CD4-positive, CD25-positive, alpha-beta regulatory T cell (primary cell): ENCODE results near the gene JADE2. TPM values are rescaled to one million over a fixed set of nuclear protein-coding genes. Genes with fewer than 3 reads are reported as not detected.

ENCODE experiments used
- ATAC-seq, 2 donors: fragments of 150-1000 bp; cut with Tn5 transposase; one replicate each; pipeline ENCODE4 v1.10.0; 2021; ENCODE audit warnings: low read depth in 2 of 2, moderate number of reproducible peaks in 2 of 2, moderate library complexity in 1 of 2
- DNase-seq, 3 donors: peaks; one replicate each; pipeline versions ENCODE4 v3.0.0 to v3.0.0-alpha.2; 2012 to 2022; ENCODE audit warnings: mixed read lengths in 1 of 3
- H3K27ac ChIP-seq: one replicate; pipeline ENCODE4 v1.7.0; 2013; ENCODE audit warnings: mild to moderate bottlenecking, low read length; ENCODE audit not compliant: insufficient read depth, poor library complexity, severe bottlenecking
- H3K27me3 ChIP-seq: one replicate; pipeline ENCODE4 v1.7.0; 2013; ENCODE audit warnings: low read length; ENCODE audit not compliant: control insufficient read depth, insufficient read depth
- H3K36me3 ChIP-seq: one replicate; pipeline ENCODE4 v1.7.0; 2013; ENCODE audit warnings: mild to moderate bottlenecking, low read length, moderate library complexity; ENCODE audit not compliant: control insufficient read depth, insufficient read depth
- H3K4me1 ChIP-seq: 2 replicates; pipeline ENCODE4 v1.7.0; 2013; ENCODE audit warnings: mild to moderate bottlenecking, low read length; ENCODE audit not compliant: insufficient read depth, control insufficient read depth, poor library complexity, severe bottlenecking
- H3K4me3 ChIP-seq: one replicate; pipeline ENCODE4 v1.7.0; 2013; ENCODE audit warnings: low read depth, mild to moderate bottlenecking, low read length, moderate library complexity
- H3K9me3 ChIP-seq, 2 experiments: 1 replicate in 1 of 2; 2 replicates in 1 of 2; pipeline ENCODE4 v1.7.0; 2013; ENCODE audit warnings: low read length in 2 of 2, mild to moderate bottlenecking in 1 of 2, moderate library complexity in 1 of 2; ENCODE audit not compliant: control insufficient read depth in 2 of 2
- H3K27ac Mint-ChIP-seq, 3 donors: one replicate each; pipeline ENCODE4 v1.8.0; 2020 to 2022; ENCODE audit warnings: mild to moderate bottlenecking in 3 of 3, mixed read lengths in 3 of 3, moderate library complexity in 2 of 3
- H3K27me3 Mint-ChIP-seq: one replicate; pipeline ENCODE4 v1.8.0; 2022; ENCODE audit warnings: mild to moderate bottlenecking, mixed read lengths
- H3K36me3 Mint-ChIP-seq: one replicate; pipeline ENCODE4 v1.8.0; 2020; ENCODE audit warnings: mixed read lengths
- H3K4me1 Mint-ChIP-seq, 4 donors: one replicate each; pipeline ENCODE4 v1.8.0; 2020 to 2022; ENCODE audit warnings: mixed read lengths in 4 of 4, mild to moderate bottlenecking in 1 of 4
- H3K4me3 Mint-ChIP-seq, 4 donors: one replicate each; pipeline ENCODE4 v1.8.0; 2020 to 2022; ENCODE audit warnings: mild to moderate bottlenecking in 4 of 4, mixed read lengths in 4 of 4, moderate library complexity in 3 of 4
- H3K9me3 Mint-ChIP-seq, 7 donors: one replicate each; pipeline ENCODE4 v1.8.0; 2020 to 2022; ENCODE audit warnings: mixed read lengths in 7 of 7, mild to moderate bottlenecking in 3 of 7, moderate library complexity in 2 of 7
- polyA plus RNA-seq, 4 donors: library from polyadenylated mRNA; unstranded; fragments of 300-500 nt; fragmentation: Illumina TruSeq; gene quantifications; one replicate each; pipeline ENCODE4 v1.2.3, GENCODE V29; 2021
- total RNA-seq: library from RNA; stranded (reverse); gene quantifications from one replicate; pipeline ENCODE4 v1.2.3, GENCODE V29; 2022

Gene JADE2
- total and polyA plus RNA-seq, 5 donors from 2014 or later: 19.2 to 162 (median 25.9) TPM

- ATAC-seq (no peak), DNase-seq (no peak)
- Histone ChIP-seq H3K4me1 (peaks cover 8% of the 10 kb centered on the region), H3K9me3 (no peaks in the 10 kb centered on the region), H3K4me3 (no peak overlapping the region), H3K36me3 (peaks cover 29% of the 10 kb centered on the region), H3K27me3 (no peaks in the 10 kb centered on the region), H3K27ac (no peak overlapping the region)
- peaks cover 10% of the 10 kb centered on the region for H3K36me3 Mint-ChIP-seq
- H3K4me1 Mint-ChIP-seq: peaks cover 0 to 17% (median 4%) of the 10 kb centered on the region in 4 donors
- H3K9me3 Mint-ChIP-seq: peaks cover 0 to 1% (median 0%) of the 10 kb centered on the region in 7 donors
- no peaks in the 10 kb centered on the region for H3K27me3 Mint-ChIP-seq
- no peak overlapping the region for H3K4me3 Mint-ChIP-seq
- H3K27ac Mint-ChIP-seq: peak overlapping the region in 2 of 3 donors; percentile 51 to 60
Measured at GRCh38 chr5:134583766-134584165, 58.3 kb downstream of the JADE2 start.

GRCh38 chr5:134584662-134585061 lies 59.2 kb downstream of the JADE2 start:
- no peak overlapping the region for H3K4me3 ChIP-seq
- no peaks in the 10 kb centered on the region for H3K9me3 ChIP-seq
- peaks cover 8% of the 10 kb centered on the region for H3K4me1 ChIP-seq
- Mint-ChIP-seq H3K27ac (no peak overlapping the region), H3K36me3 (peaks cover 6% of the 10 kb centered on the region), H3K4me3 (no peak overlapping the region), H3K27me3 (no peaks in the 10 kb centered on the region), H3K4me1 (peaks cover 0 to 17% (median 4%) of the 10 kb centered on the region in 4 donors), H3K9me3 (peaks cover 0 to 1% (median 0%) of the 10 kb centered on the region in 7 donors)
- no peaks in the 10 kb centered on the region for H3K27me3 ChIP-seq
- no peak for DNase-seq
- H3K27ac ChIP-seq: no peak overlapping the region
- ATAC-seq: no peak
- peaks cover 20% of the 10 kb centered on the region for H3K36me3 ChIP-seq

GRCh38 chr5:134585966-134586365 lies 60.5 kb downstream of the JADE2 start:
- DNase-seq: no peak
- peaks cover 0 to 2% (median 0%) of the 10 kb centered on the region in 7 donors for H3K9me3 Mint-ChIP-seq
- Histone ChIP-seq H3K4me3 (no peak overlapping the region), H3K27me3 (no peaks in the 10 kb centered on the region), H3K36me3 (peaks cover 9% of the 10 kb centered on the region), H3K4me1 (peaks cover 8% of the 10 kb centered on the region), H3K9me3 (no peaks in the 10 kb centered on the region), H3K27ac (no peak overlapping the region)
- peaks cover 0 to 15% (median 4%) of the 10 kb centered on the region in 4 donors for H3K4me1 Mint-ChIP-seq
- peaks cover under 1% of the 10 kb centered on the region for H3K36me3 Mint-ChIP-seq
- no peaks in the 10 kb centered on the region for H3K27me3 Mint-ChIP-seq
- H3K27ac Mint-ChIP-seq: no peak overlapping the region
- no peak for ATAC-seq
- no peak overlapping the region for H3K4me3 Mint-ChIP-seq

GRCh38 chr5:134586866-134587524 lies 61.5 kb downstream of the JADE2 start:
- Mint-ChIP-seq H3K36me3 (no peaks in the 10 kb centered on the region), H3K4me1 (peaks cover 0 to 12% (median 4%) of the 10 kb centered on the region in 4 donors), H3K4me3 (peak overlapping the region in 2 of 4 donors; percentile 44 to 46), H3K9me3 (peaks cover 0 to 2% (median 0%) of the 10 kb centered on the region in 7 donors), H3K27ac (peak overlapping the region in 2 of 3 donors; percentile 56 to 65), H3K27me3 (no peaks in the 10 kb centered on the region)
- no peaks in the 10 kb centered on the region for H3K36me3 ChIP-seq
- H3K4me1 ChIP-seq: peaks cover 8% of the 10 kb centered on the region
- H3K4me3 ChIP-seq: no peak overlapping the region
- DNase-seq (peak; percentile 57 to 89 (median 71)), ATAC-seq (peak; percentile 88)
- H3K27ac ChIP-seq: no peak overlapping the region
- no peaks in the 10 kb centered on the region for H3K9me3 ChIP-seq
- no peaks in the 10 kb centered on the region for H3K27me3 ChIP-seq

- no peak for ATAC-seq
- DNase-seq: peak in 1 of 3 donors; percentile 37
Measured at GRCh38 chr5:134590992-134591659, 65.7 kb downstream of the JADE2 start.

GRCh38 chr5:134592141-134592746 lies 66.8 kb downstream of the JADE2 start:
- Histone ChIP-seq H3K9me3 (no peaks in the 10 kb centered on the region), H3K4me1 (peaks cover 1% of the 10 kb centered on the region), H3K36me3 (no peaks in the 10 kb centered on the region), H3K27ac (no peak overlapping the region), H3K27me3 (no peaks in the 10 kb centered on the region), H3K4me3 (no peak overlapping the region)
- H3K27me3 Mint-ChIP-seq: no peaks in the 10 kb centered on the region
- peaks cover 0 to 2% (median 0%) of the 10 kb centered on the region in 7 donors for H3K9me3 Mint-ChIP-seq
- H3K4me3 Mint-ChIP-seq: no peak overlapping the region
- peaks cover 0 to 7% (median 2%) of the 10 kb centered on the region in 4 donors for H3K4me1 Mint-ChIP-seq
- ATAC-seq (no peak), DNase-seq (no peak)
- H3K36me3 Mint-ChIP-seq: no peaks in the 10 kb centered on the region
- no peak overlapping the region for H3K27ac Mint-ChIP-seq

More at GRCh38 chr5:134590992-134591659, 65.7 kb downstream of the JADE2 start:
- Mint-ChIP-seq H3K36me3 (no peaks in the 10 kb centered on the region), H3K9me3 (peaks cover 0 to 2% (median 0%) of the 10 kb centered on the region in 7 donors), H3K27ac (peak overlapping the region in 1 of 3 donors; percentile 18), H3K27me3 (no peaks in the 10 kb centered on the region), H3K4me3 (no peak overlapping the region), H3K4me1 (peaks cover 0 to 13% (median 6%) of the 10 kb centered on the region in 4 donors)
- Histone ChIP-seq H3K4me1 (peaks cover 8% of the 10 kb centered on the region), H3K27ac (no peak overlapping the region), H3K4me3 (no peak overlapping the region), H3K27me3 (no peaks in the 10 kb centered on the region), H3K9me3 (no peaks in the 10 kb centered on the region), H3K36me3 (no peaks in the 10 kb centered on the region)

GRCh38 chr5:134594336-134594735 lies 68.9 kb downstream of the JADE2 start:
- peaks cover 0 to 2% (median 0%) of the 10 kb centered on the region in 7 donors for H3K9me3 Mint-ChIP-seq
- peak overlapping the region in 1 of 3 donors; percentile 41 for H3K27ac Mint-ChIP-seq
- no peaks in the 10 kb centered on the region for H3K9me3 ChIP-seq
- H3K4me1 Mint-ChIP-seq: peaks cover 0 to 7% (median 2%) of the 10 kb centered on the region in 4 donors
- ATAC-seq (no peak), DNase-seq (no peak)
- no peaks in the 10 kb centered on the region for H3K36me3 ChIP-seq
- no peaks in the 10 kb centered on the region for H3K27me3 ChIP-seq
- no peaks in the 10 kb centered on the region for H3K36me3 Mint-ChIP-seq
- no peak overlapping the region for H3K27ac ChIP-seq
- H3K4me3 ChIP-seq: no peak overlapping the region
- no peaks in the 10 kb centered on the region for H3K27me3 Mint-ChIP-seq
- H3K4me1 ChIP-seq: no peaks in the 10 kb centered on the region
- no peak overlapping the region for H3K4me3 Mint-ChIP-seq
